IMR-90 (cell line): ENCODE data around the gene CDC14A. TPM values are rescaled to one million over a fixed set of nuclear protein-coding genes. Genes with fewer than 3 reads are reported as not detected.

ENCODE experiments used
- ATAC-seq: fragments of 200-7000 bp; cut with Tn5 transposase; 2 replicates; pipeline ENCODE4 v1.9.1; 2020; ENCODE audit warnings: low read depth, mild to moderate bottlenecking, moderate library complexity
- BruUV-seq: library from RNA; stranded (reverse); fragments of 400-500 nt; replicated peaks from 2 replicates; lab custom pipeline; 2021; lab: Mats Ljungman, UMichigan
- CTCF ChIA-PET: fragments of 300-600 bp; formaldehyde crosslinking; extraction: SDS; loops from one replicate; lab custom pipeline; 2021; ENCODE audit warnings: antibody characterized with exemption; lab: Yijun Ruan, JAX
- POLR2A ChIA-PET: fragments of 300-600 bp; sonication (Branson Sonifier 250); formaldehyde crosslinking; loops from one replicate; lab custom pipeline; 2022; ENCODE audit warnings: antibody characterized with exemption; ENCODE audit not compliant: unreplicated experiment; lab: Charles Lee
- DNase-seq: peaks from one replicate; pipeline ENCODE4 v3.0.0; 2013
- H2AFZ ChIP-seq: replicated peaks from 2 replicates; pipeline ENCODE3; 2013; ENCODE audit warnings: low read length, mild to moderate bottlenecking; ENCODE audit not compliant: poor library complexity
- H2AK5ac ChIP-seq: 2 replicates; pipeline ENCODE4 v1.6.1; 2013; ENCODE audit warnings: low read depth, low read length, inconsistent platforms
- H2AK9ac ChIP-seq: replicated peaks from 2 replicates; pipeline ENCODE3; 2013; ENCODE audit warnings: mild to moderate bottlenecking, low read depth, low read length, moderate library complexity; ENCODE audit not compliant: poor library complexity
- H2BK120ac ChIP-seq: 2 replicates; pipeline ENCODE4 v1.6.1; 2013; ENCODE audit warnings: low read depth, low read length, inconsistent platforms
- H2BK15ac ChIP-seq: 3 replicates; pipeline ENCODE4 v1.6.1; 2013; ENCODE audit warnings: low read depth, low read length, inconsistent platforms
- H2BK20ac ChIP-seq: 2 replicates; pipeline ENCODE4 v1.6.1; 2013; ENCODE audit warnings: low read depth, mild to moderate bottlenecking, inconsistent platforms, low read length, moderate library complexity
- H2BK5ac ChIP-seq: 2 replicates; pipeline ENCODE4 v1.6.1; 2013; ENCODE audit warnings: mild to moderate bottlenecking, low read depth, low read length, inconsistent platforms; ENCODE audit not compliant: poor library complexity, severe bottlenecking
- H3K14ac ChIP-seq: replicated peaks from 2 replicates; pipeline ENCODE4 v1.6.1; 2013; ENCODE audit warnings: low read depth, low read length, inconsistent platforms
- H3K18ac ChIP-seq: 2 replicates; pipeline ENCODE4 v1.6.1; 2013; ENCODE audit warnings: low read depth, low read length, control low read depth
- H3K23ac ChIP-seq: 2 replicates; pipeline ENCODE4 v1.6.1; 2013; ENCODE audit warnings: low read depth, low read length, inconsistent platforms
- H3K27ac ChIP-seq: 2 replicates; pipeline ENCODE4 v1.5.1; 2013; ENCODE audit warnings: mild to moderate bottlenecking, control low read depth, low read length; ENCODE audit not compliant: insufficient read depth
- H3K27me3 ChIP-seq: 2 replicates; pipeline ENCODE4 v1.6.1; 2013; ENCODE audit warnings: low read length; ENCODE audit not compliant: control insufficient read depth, insufficient read depth
- H3K36me3 ChIP-seq: 2 replicates; pipeline ENCODE4 v1.6.1; 2013; ENCODE audit warnings: low read length, mixed read lengths; ENCODE audit not compliant: control insufficient read depth, insufficient read depth
- H3K4ac ChIP-seq: 2 replicates; pipeline ENCODE4 v1.6.1; 2013; ENCODE audit warnings: low read depth, low read length, inconsistent platforms
- H3K4me1 ChIP-seq: 2 replicates; pipeline ENCODE4 v1.6.1; 2013; ENCODE audit warnings: low read length, mixed read lengths; ENCODE audit not compliant: control insufficient read depth, insufficient read depth
- H3K4me2 ChIP-seq: 2 replicates; pipeline ENCODE4 v1.6.1; 2013; ENCODE audit warnings: low read depth, mild to moderate bottlenecking, control low read depth, low read length, moderate library complexity
- H3K4me3 ChIP-seq: 2 replicates; pipeline ENCODE4 v1.5.1; 2013; ENCODE audit warnings: low read depth, mild to moderate bottlenecking, control low read depth, low read length, moderate library complexity; ENCODE audit not compliant: insufficient read depth
- H3K56ac ChIP-seq: 2 replicates; pipeline ENCODE4 v1.6.1; 2013; ENCODE audit warnings: low read length, inconsistent platforms; ENCODE audit not compliant: insufficient read depth; ENCODE audit errors: extremely low read depth
- H3K79me1 ChIP-seq, 2 experiments: 2 replicates each; pipeline ENCODE4 v1.6.1; 2013; ENCODE audit warnings: low read length in 2 of 2, inconsistent platforms in 1 of 2, low read depth in 1 of 2
- H3K9ac ChIP-seq: 2 replicates; pipeline ENCODE4 v1.6.1; 2013; ENCODE audit warnings: low read depth, low read length, control low read depth
- H3K9me1 ChIP-seq: 2 replicates; pipeline ENCODE4 v1.6.1; 2013; ENCODE audit warnings: low read length, inconsistent platforms; ENCODE audit not compliant: insufficient read depth
- H3K9me3 ChIP-seq: 2 replicates; pipeline ENCODE4 v1.6.1; 2013; ENCODE audit warnings: low read length; ENCODE audit not compliant: control insufficient read depth, insufficient read depth
- H4K20me1 ChIP-seq: 2 replicates; pipeline ENCODE4 v1.6.1; 2013; ENCODE audit warnings: low read length, inconsistent platforms; ENCODE audit not compliant: insufficient read depth
- H4K5ac ChIP-seq: 2 replicates; pipeline ENCODE4 v1.6.1; 2013; ENCODE audit warnings: mild to moderate bottlenecking, low read depth, low read length, control low read depth
- H4K8ac ChIP-seq, 2 experiments: 2 replicates each; pipeline ENCODE4 v1.6.1; 2013; ENCODE audit warnings: low read depth in 2 of 2, low read length in 2 of 2, control low read depth in 1 of 2, inconsistent platforms in 1 of 2
- H4K91ac ChIP-seq: 2 replicates; pipeline ENCODE4 v1.6.1; 2013; ENCODE audit warnings: low read depth, low read length, inconsistent platforms; ENCODE audit not compliant: insufficient read depth
- BHLHE40 ChIP-seq: fragments of 150-350 bp; IDR thresholded peaks from 2 replicates; pipeline ENCODE4 v1.6.1; 2016; ENCODE audit warnings: mild to moderate bottlenecking, low read depth, low read length
- CEBPB ChIP-seq: IDR thresholded peaks from 2 replicates; pipeline ENCODE4 v1.6.1; 2012; ENCODE audit warnings: low read depth, low read length, improper control_type of control experiment
- CHD1 ChIP-seq: IDR thresholded peaks from 2 replicates; pipeline ENCODE4 v1.6.1; 2012; ENCODE audit warnings: low read depth, low read length, improper control_type of control experiment
- CTCF ChIP-seq: conservative IDR thresholded peaks from 2 replicates; pipeline ENCODE4 v1.5.1; 2012; ENCODE audit warnings: mild to moderate bottlenecking, low read depth, low read length, improper control_type of control experiment
- ELK1 ChIP-seq: fragments of 150-350 bp; IDR thresholded peaks from 2 replicates; pipeline ENCODE4 v1.6.1; 2016; ENCODE audit warnings: low read depth, mild to moderate bottlenecking, low read length, moderate library complexity, borderline replicate concordance
- FOS ChIP-seq: fragments of 150-350 bp; IDR thresholded peaks from 2 replicates; pipeline ENCODE4 v1.6.1; 2016; ENCODE audit warnings: low read depth, low read length
- MAFK ChIP-seq: IDR thresholded peaks from 2 replicates; pipeline ENCODE4 v1.6.1; 2012; ENCODE audit warnings: low read depth, low read length, improper control_type of control experiment
- MAZ ChIP-seq: IDR thresholded peaks from 2 replicates; pipeline ENCODE4 v1.6.1; 2012; ENCODE audit warnings: low read depth, mild to moderate bottlenecking, low read length, improper control_type of control experiment, moderate library complexity, borderline replicate concordance
- MXI1 ChIP-seq: IDR thresholded peaks from 2 replicates; pipeline ENCODE4 v1.6.1; 2012; ENCODE audit warnings: low read depth, mild to moderate bottlenecking, low read length, moderate library complexity, borderline replicate concordance
- NFE2L2 ChIP-seq: fragments of 150-350 bp; IDR thresholded peaks from 2 replicates; pipeline ENCODE4 v1.6.1; 2016; ENCODE audit warnings: low read depth, mild to moderate bottlenecking, low read length
- POLR2A ChIP-seq: IDR thresholded peaks from 2 replicates; pipeline ENCODE4 v1.6.1; 2012; ENCODE audit warnings: mild to moderate bottlenecking, low read depth, low read length
- RAD21 ChIP-seq: IDR thresholded peaks from 2 replicates; pipeline ENCODE4 v1.6.1; 2012; ENCODE audit warnings: low read length, improper control_type of control experiment
- RCOR1 ChIP-seq: IDR thresholded peaks from 2 replicates; pipeline ENCODE4 v1.6.1; 2012; ENCODE audit warnings: mild to moderate bottlenecking, low read length, improper control_type of control experiment; ENCODE audit not compliant: insufficient replicate concordance
- RFX5 ChIP-seq: IDR thresholded peaks from 2 replicates; pipeline ENCODE4 v1.8.0; 2012; ENCODE audit warnings: low read depth, mild to moderate bottlenecking, low read length, moderate library complexity
- SMC3 ChIP-seq: fragments of 150-350 bp; IDR thresholded peaks from 2 replicates; pipeline ENCODE4 v1.6.1; 2016; ENCODE audit warnings: low read depth, mild to moderate bottlenecking, antibody characterized with exemption, low read length, moderate library complexity
- USF2 ChIP-seq: fragments of 150-350 bp; IDR thresholded peaks from 2 replicates; pipeline ENCODE4 v1.6.1; 2017; ENCODE audit warnings: mild to moderate bottlenecking, antibody characterized with exemption, low read length, low read depth
- WGBS, 2 experiments: methylation state at CpG; one replicate each; pipeline versions ENCODE4 v1.1.5 to v1.1.7; 2013; ENCODE audit warnings: missing lambda C conversion rate in 2 of 2; ENCODE audit not compliant: insufficient read length in 1 of 2; ENCODE audit errors: extremely low coverage in 2 of 2; 5-methylcytosine and 5-hydroxymethylcytosine counted together
- dilution Hi-C: fragments of 300-500 bp; cut with HindIII; formaldehyde crosslinking; loops from one replicate; pipeline ENCODE4 v1.14.3; 2018; ENCODE audit warnings: low sequenced_read_pairs; ENCODE audit not compliant: unreplicated experiment
- in situ Hi-C: fragments of 300-500 bp; cut with MboI; formaldehyde crosslinking; loops from 3 replicates; pipeline ENCODE4 v1.14.3; 2019; ENCODE audit warnings: low sequenced_read_pairs, inconsistent platforms, mixed read lengths
- intact Hi-C: fragments of 100-400 bp; cut with micrococcal nuclease; formaldehyde crosslinking; loops from 2 replicates; pipeline ENCODE4 v1.10.0; 2022
- polyA plus RNA-seq, 3 experiments: library from polyadenylated mRNA; depleted of rRNA; stranded (reverse); fragments of >200 nt; gene quantifications; 2 replicates each; pipeline ENCODE4 v1.2.3, GENCODE V29; 2012; ENCODE audit warnings: low replicate concordance in 1 of 3
- total RNA-seq: library from RNA; depleted of rRNA; stranded (reverse); fragments of >200 nt; gene quantifications from 2 replicates; pipeline ENCODE4 v1.2.3, GENCODE V29; 2012

CDC14A gene
- total and polyA plus RNA-seq, 2 of the 4 experiments (the other 2 are of a cell fraction), result 1.7 to 3.0 TPM

GRCh38 chr1:100340494-100340893 lies 11.8 kb upstream of the CDC14A start:
- Histone ChIP-seq H3K4ac (no peak overlapping the region), H2BK120ac (no peak overlapping the region), H3K9ac (no peak overlapping the region), H3K4me3 (no peak overlapping the region), H2BK5ac (no peak overlapping the region), H3K27ac (no peak overlapping the region), H3K9me1 (no peaks in the 10 kb centered on the region), H4K91ac (no peak overlapping the region), H3K23ac (no peak overlapping the region), H4K20me1 (no peaks in the 10 kb centered on the region), H4K8ac (no peak overlapping the region), H4K5ac (no peak overlapping the region), H3K4me1 (no peaks in the 10 kb centered on the region), H2AK5ac (no peak overlapping the region), H3K4me2 (no peak overlapping the region), H2BK20ac (no peak overlapping the region), H3K18ac (no peak overlapping the region), H3K9me3 (no peaks in the 10 kb centered on the region), H2AFZ (no peak overlapping the region), H3K56ac (no peak overlapping the region), H3K79me1 (no peaks in the 10 kb centered on the region), H3K14ac (no peak overlapping the region), H2BK15ac (no peak overlapping the region), H3K27me3 (peaks cover 5% of the 10 kb centered on the region), H2AK9ac (no peak overlapping the region), H3K36me3 (no peaks in the 10 kb centered on the region)
- TF ChIP-seq CHD1 (no peak), POLR2A (no peak), CEBPB (no peak), MAZ (no peak), MXI1 (no peak), USF2 (no peak), BHLHE40 (no peak), MAFK (no peak), SMC3 (no peak), RCOR1 (no peak), NFE2L2 (no peak), RFX5 (no peak), ELK1 (no peak), FOS (no peak), CTCF (no peak), RAD21 (no peak)
- POLR2A ChIA-PET, result no interaction called here
- WGBS, 2 experiments, result 100% methylated on average over 1 of the region's 1 CpG; no CpG with 5 or more reads in 1 of the 2 experiments
- no TSS peak for BruUV-seq
- intact Hi-C loops (no loop called here), dilution Hi-C loops (no loop called here), in situ Hi-C loops (no loop called here)
- ATAC-seq (no peak), DNase-seq (no peak)
- CTCF ChIA-PET, result no interaction called here
